Stimulated activated naive CD4-positive, alpha-beta T cell (primary cell): Measurements from ENCODE around the gene DOCK10.

Experiments used
- DNase-seq, 6 experiments: peaks; one replicate each; lab custom pipeline; 2025; lab: John Stamatoyannopoulos, UW

Gene DOCK10

DNA sequence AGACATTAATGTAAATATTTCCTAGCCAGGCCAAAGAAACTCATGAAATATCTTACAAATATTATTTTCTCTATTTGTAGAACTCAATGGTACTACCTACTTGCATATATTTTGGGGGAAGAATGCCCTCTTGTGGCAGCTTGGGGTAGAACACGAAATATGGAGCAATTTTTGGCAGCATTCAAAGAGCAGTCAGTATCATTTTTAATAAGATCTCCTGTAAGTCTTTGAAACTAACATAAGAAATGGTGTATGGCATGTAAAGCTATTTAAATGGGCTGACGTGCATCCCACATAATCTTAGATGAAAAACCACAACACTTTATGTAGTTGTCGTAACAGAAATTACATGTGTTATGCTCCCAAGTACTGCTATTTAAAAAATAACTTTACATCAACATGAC, 263.8 kb downstream of the DOCK10 start:
- peak; percentile 8 to 66 (median 35) for DNase-seq

DNA sequence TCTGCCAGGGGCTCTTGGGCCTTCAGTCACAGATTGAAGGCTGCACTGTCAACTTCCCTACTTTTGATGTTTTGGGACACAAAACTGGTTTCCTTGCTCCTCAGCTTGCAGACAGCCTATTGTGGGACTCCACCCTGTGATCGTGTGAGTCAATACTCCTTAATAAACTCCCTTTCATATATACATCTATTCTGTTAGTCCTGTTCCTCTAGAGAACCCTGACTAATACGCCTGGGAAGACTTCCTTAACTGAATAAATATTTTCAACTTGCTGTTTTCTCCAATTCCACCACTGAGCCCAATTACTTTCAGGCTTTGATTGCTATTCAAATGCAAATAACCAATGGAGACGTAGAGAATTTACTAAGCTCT, 264.7 kb downstream of the DOCK10 start:
- DNase-seq = no peak

DNA sequence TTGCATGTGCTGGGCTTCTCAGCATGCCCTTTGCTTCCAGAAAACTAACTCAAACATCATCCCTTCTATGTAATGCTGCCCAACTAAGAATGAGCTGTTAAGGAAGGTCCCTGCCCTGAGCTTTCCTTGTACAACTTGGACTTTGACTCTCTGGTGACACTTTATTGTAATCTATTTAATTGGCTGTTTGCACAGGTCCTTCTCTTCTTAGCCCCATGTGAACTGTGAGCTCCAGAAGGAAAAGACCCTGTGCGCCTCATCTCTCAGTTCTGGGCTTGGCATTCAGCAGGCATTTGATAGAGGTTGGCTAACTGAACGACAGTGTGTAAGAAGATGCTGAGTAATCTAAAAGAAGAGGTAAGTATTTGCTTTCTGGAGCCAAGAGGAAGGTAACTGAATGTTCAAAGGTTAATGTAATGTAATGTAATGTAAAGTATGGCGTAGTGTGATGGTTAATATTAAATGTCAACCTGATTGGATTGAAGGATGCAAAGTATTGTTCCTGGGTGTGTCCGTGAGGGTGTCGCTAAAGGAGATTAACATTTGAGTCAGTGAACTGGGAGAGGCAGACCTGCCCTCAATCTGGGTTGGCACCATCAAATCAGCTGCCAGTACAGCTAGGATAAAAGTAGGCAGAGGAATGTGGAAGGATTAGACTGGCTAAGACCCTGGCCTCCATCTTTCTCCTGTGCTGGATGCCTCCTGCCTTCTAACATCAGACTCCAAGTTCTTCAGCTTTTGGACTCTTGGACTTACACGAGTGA, 265.3 kb downstream of the DOCK10 start:
- no peak for DNase-seq

DNA sequence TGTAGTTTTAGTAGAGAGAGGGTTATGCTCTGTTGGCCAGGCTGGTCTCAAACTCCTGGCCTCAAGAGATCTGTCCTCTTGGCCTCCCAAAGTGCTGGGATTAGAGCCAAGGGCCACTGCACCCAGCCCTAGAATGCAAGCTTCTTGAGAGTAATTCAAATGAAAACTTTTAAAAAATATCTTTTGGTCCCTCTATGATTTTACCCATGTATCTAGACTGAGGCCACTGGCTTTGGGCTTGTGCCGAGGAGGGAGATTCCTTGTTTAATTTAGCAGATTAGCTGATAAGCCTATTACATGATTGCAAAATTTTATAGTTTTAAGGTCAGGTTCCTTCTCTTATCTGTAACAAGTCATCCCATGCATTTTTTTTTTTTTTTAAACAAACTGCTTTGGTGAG, 266.6 kb downstream of the DOCK10 start:
- no peak for DNase-seq

DNA sequence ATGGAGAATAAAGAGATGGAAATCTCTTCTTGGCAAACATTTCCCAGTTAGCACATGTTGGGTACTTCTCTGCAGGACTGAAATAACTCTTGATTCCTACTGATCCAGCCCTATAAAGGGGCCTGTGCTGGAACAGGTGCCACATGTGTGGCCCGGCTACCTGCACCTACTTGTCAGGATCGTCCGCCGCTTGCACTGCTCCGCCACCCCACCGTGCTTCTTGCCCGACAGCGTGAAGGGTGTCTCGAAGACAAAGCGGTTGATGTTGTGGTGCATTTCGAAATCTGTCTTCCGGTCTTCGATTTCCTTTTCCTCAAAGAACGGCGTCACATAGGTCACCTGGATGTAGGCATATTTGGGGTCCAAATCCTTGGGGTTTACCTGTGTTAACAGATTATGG, 267.5 kb downstream of the DOCK10 start:
- no peak for DNase-seq

DNA sequence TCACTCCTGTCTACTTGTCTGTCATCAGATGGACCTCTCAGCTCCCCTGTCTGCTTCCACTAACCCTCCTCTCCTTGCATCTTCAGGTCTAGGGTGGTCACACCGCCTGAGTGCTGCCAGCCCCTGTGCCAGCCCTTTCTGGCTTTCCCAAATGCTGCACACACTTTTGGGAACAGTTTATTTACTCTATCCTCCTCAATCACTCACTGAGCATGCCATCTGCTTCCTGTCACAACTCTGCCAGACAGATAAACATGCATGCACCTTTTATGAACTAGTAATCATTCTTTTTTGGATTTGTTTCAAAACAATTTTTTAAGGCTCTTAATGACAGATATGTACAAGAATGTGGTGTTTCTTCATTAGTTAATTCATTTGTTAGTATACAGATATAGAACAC, 269.8 kb downstream of the DOCK10 start:
- DNase-seq = no peak

DNA sequence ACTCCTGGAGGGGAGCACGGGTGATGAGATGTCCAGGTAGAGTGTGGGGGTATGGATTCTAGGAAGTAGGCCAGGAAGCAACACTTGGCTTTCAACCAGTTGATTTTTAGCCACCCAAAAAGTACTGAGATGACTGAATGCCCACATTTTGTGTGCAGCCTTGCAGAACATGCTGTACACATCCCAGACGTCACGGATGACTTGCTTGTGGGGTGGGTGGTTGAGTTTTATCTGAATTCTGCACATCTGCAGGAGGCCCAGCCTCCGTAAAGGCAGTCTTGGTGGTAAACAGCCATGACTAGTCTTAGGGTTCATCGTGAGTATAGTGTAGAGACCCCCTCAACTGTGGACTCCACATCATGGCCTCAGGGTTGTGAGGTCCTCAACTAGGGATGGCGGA, 272.8 kb downstream of the DOCK10 start:
- no peak for DNase-seq

DNA sequence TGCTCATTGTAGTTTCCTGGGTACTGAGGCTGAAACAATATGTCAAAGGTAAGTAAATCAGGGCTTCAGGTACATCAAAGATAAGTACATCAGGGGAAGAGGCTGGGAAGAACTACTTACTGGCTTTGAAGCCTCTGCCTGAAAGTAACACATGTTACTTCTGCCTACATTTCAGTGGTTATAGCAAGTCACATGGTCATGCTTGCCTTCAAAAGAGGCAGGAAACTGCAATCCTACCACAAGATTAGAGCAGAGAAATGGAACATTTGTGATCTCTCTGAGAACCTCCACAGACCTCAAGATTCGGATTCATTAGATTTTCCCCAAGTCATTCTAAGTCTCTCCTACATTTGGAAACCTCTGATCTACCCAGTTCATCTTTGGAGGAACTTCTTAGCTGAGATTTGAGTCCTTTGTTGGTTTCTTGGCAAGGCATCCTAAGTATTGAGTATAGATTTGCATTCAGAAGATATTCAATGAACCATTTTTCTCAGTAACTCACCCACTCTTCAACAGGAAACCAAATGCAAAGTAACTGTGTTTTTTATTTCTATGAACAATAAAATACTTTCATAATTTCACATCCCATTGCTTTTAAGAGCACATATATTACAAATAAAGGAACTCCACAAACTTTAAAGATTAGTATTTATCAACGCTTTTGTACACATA, 277.6 kb downstream of the DOCK10 start:
- DNase-seq = peak in 4 of 6 experiments; percentile 4 to 62 (median 48)

DNA sequence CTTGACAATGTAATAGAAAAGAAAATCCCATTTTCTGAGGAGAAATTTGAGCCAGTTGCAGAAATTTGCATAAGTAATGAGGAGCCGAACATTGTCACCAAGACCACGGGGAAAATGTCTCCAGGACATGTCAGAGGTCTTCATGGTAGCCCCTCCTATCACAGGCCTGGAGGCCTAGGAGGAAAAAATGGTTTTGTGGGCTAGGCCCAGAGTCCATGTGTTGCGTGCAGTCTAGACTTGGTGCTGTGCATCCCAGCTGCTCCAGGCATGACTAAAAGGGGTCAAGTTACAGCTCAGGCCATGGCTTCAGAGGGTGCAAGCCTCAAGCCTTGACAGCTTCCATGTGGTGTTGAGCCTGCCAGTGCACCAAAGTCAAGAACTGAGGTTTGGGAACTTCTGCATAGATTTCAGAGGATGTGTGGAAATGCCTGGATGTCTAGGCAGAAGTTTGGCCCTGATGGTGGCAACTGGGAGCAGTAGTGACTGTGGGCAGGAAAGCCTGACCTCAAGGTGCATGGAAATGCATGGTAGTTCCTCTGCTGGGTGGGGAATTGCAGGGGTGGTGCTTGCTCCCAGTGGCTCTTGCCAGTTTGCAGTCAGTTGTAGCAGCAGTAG, 284.2 kb downstream of the DOCK10 start:
- no peak for DNase-seq

DNA sequence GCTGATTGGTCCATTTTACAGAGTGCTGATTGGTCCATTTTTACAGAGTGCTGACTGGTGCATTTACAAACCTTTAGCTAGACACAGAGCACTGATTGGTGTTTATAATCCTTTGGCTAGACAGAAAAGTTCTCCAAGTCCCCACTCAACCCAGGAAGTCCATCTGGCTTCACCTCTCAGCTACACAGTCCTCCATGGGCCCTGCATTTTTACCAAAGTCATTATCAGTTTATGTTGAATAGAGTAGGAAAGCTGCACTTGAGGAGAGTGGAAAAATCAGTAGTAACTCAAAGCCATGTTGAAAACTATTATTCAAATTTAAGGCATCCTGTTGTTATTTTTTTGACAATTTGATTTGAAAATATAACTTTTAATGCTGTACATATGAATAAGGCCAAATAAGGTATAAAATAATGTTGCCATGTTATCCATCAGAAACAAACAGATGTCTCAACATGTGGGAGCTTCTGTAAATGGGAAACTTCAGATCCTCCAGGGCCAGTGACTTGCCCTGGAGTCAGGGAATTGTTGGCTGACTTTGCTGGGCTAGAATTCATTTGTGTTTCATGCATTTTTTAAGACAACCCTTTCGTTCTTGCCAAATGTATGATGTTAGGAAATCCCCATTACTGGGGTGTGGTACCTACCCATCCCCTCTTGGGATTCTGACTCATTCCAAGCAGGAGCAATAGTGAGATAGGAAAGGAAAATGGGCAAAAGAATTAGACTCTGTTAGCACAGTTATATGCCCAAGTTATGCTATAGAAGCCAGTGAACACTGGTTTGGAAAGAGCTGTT, 288.3 kb downstream of the DOCK10 start:
- DNase-seq = no peak

DNA sequence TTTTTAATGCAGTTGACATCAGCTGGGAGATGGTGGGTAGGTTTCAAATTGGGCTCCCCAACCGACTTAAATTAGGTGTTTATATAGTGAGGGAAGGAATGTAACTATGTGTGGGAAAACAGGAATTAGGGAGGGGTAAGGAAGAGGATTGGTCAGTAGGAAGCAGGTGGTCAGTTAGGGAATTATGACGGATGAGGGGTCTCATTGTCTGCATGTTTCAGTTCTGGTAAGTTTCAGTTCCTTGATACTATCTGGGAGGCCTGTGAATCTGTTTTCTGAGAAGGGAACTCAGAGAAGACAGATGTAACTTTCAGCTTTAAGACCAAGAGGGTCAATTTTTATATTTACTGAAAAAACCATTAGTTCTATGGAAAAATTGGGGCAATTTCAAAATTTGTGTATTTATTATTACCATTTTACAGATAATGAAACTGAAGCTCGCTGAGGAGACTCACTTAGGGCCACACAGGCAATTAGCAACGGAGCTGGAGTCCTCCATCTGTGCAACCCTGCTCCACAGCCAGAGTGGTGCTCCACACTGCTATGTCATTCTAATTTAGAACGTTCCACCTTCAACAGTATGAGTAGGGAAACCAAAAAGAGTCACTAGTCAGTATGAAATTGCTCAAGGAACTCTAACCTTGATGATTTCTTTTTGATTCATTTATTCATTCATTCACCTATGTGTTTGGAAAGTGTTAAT, 290.1 kb downstream of the DOCK10 start:
- peak in 1 of 6 experiments; percentile 22 for DNase-seq

DNA sequence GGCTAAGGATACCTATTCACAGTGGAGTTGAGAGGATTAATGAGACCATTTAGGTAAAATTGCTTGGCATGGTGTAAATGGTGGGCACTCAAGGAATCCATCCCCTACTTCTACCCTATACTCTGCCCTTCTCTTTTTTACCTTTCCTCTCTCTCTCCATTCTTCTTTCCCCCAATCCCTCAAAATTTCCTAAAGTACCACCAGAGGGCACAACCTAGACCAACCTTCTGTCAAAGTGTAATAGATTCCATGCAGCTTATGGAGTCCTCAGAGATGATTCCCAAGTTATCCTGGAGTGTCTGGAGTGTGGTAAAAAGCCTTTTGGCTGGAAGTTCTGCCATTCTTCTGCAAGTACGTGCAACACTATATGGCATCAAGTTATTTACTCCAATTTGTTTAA, 293.1 kb downstream of the DOCK10 start:
- no peak for DNase-seq

DNA sequence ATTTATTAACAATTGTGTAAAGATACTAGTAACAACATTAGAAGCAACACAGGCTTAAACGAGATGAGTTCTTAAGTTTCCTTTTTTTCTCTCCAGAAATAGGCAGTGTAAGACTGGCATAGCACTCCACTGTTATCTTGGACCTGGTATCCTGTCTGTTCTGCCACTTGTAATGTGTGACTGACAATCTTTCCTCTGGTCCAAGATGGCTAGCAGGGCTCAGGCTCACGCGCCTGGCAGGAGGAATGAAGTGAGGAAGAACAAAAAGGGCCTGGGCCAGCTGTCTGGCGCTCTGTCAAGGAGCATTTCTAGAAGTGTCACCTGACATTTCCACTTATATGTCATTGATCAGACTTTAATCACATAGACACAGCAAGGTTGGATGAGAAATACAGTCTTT, 294.5 kb downstream of the DOCK10 start:
- DNase-seq = no peak

DNA sequence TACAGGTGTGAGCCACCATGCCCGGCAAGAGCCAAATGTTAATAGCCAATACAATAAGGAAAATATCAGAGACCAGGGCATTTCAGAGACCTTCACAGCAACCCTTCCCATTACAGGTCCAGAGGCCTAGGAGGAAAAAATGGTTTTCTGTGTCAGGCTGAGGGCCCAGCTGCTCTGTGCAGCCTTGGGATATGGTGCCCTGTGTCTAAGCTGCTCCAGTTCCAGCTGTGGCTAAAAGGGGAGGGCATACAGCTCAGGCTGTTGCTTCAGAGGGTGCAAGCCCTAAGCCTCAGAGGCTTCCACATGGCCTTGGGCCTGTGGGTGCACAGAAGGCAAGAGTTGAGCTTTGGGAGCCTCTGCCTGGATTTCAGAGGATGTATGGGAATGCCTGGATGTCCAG, 306.0 kb downstream of the DOCK10 start:
- DNase-seq = no peak

DNA sequence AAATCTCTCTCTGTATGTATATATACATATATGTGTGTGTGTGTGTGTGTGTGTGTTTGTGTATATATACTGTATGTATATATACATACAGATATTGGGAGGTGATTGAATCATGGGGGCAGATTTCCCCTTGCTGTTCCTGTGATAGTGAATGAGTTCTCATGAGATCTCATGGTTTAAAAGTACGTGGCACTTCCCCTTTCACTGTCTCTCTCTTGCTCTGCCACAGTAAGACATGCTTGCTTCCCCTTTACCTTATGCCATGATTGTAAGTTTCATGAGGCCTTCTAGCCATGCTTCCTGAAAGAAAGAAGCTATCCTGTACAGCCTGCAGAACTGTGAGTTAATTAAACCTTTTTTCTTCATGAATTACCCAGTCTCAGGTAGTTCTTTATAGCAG, 307.3 kb downstream of the DOCK10 start:
- no peak for DNase-seq

DNA sequence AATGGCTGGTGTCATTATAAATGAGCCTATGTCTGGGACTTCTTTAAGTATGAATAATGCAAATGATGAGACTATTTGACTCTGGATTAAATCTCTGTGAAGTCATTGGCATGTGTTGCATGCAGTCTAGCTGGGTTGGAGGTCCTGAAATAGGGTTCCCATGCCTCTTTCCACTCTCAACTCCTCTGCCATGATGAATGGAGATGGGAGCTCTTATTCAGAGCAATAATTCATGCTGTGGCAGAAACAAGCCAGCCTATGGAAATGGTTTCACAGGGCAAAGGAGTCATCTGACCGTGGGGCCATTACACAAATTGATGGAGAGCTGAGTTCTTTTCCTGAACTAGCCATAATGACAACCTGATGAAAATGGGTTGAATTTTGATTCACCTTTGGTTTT, 310.6 kb downstream of the DOCK10 start:
- DNase-seq = no peak

DNA sequence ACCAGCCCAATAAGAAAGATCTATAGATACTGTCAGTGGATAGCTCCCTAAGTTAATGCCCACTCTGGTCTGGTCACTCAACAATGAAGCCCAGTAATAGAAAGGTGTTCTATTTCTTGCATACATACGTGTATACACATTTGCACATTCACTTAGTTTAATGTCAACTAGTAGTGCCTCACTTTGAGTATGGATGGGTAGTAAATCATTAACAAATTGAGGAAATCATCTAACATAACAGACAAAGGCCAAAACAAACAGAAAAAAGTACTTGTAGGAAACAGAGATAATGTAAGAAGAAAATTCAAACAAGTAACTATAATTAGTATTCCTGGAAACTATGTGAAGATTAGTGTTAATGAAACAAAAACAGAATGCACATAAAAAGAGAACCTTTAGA, 312.8 kb downstream of the DOCK10 start:
- DNase-seq = no peak

DNA sequence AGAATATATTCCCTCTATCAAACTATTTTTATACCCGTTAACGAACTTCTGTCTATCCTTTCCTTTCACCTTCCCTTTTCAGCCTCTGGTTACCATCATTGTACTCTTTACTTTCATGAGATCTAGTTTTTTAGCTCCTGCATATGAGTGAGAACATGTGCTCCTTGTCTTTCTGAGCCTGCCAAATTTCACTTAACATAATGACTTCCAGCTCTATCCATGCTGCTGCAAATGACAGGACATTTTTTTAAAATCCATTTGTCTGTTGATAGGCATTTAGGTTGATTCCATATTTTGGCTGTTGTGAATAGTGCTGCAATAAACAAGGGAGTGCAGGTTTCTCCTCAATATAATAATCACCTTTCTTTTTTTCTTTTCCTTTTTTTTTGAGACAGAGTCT, 317.9 kb downstream of the DOCK10 start:
- DNase-seq = no peak

DNA sequence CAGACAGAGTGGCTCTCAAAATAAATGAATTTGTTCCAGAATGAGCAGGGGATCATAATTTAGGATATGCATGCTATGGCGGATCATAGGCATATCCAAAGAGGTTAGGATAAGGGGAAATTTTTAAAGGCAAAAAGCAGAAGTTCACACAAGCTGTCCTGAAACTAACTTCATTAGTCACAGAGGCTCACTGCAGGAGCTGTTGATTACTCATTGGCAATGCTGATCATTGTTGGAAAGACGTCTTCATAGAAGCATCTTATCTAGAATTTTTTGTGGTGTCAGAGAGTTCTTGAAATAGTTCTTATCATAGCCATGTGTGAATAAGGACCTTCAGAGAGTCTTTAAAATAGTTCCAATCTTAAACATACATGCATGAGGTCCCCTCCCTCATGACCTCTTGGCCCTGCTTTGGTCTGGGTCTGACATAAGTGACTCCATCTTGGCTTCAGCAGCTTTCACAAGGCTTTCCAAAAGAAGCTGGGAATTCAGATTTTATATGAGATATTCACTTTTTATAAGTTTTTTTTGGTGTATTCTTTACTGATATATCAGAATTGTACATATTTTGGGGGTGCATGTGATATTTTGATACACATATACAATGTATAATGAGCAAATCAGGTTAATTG, 318.6 kb downstream of the DOCK10 start:
- DNase-seq = no peak

DNA sequence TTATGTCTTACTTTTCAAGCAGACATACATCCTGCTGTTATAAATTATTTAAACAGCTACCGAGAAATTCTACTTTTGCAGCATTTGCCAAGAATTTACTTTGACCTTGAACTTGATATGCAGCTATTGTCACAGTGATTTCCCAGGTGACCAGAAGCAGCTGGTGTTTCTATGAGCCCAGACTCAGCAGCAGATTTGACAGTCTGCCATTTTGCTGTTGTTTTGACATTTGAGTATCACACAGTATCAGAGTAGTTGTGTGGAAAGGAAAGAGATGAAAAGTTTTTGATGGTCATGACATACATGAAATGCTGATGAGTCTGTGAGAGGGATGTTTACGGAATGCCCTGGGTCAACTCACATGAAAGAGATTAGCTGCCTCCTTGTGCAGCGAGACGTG, 319.5 kb downstream of the DOCK10 start:
- DNase-seq = no peak

DNA sequence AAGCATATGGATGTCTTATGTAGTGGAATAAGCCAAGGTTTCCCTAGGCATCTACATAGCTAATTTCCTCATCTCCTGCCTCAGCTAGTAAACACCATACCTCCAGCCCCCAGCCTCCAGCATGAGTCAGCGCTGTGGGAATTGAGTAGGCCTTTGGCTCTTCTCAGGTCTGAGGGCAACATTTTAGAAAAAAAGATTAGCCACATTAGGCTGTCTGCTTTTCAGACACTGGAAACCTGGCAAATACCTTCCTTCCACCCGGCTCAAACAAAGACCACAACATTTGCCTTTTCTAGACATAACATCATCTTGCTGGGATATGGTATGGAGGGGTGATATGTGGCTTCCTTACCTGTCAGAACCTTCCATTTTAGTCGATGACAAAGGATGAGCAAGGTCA, 320.0 kb downstream of the DOCK10 start:
- no peak for DNase-seq

DNA sequence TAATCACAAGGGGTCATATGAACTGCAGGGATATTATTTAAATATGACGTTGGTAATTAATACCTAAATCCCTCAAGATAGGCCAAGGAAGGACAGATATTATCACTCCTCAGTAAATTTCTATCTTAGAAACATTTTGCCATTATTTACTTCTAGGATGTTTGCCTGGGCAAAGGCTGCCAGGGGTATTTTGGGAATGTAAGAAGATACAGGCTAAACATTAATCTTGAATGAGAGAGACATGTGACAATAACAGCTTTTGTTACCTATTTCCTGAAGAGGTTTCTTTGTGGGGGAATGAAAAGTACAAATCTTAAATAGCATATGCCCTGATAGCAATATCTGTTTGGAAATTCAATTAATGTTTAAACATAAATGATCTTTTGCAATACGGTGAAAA, 325.3 kb downstream of the DOCK10 start:
- no peak for DNase-seq
